Measurements from ENCODE around the gene GPATCH1. TPM values are rescaled to one million over a fixed set of nuclear protein-coding genes. Genes with fewer than 3 reads are reported as not detected.

GPATCH1 gene
- total and polyA plus RNA-seq, 2 of the 4 experiments (the other 2 are of a cell fraction) = 5.1 to 7.5 TPM

DNA sequence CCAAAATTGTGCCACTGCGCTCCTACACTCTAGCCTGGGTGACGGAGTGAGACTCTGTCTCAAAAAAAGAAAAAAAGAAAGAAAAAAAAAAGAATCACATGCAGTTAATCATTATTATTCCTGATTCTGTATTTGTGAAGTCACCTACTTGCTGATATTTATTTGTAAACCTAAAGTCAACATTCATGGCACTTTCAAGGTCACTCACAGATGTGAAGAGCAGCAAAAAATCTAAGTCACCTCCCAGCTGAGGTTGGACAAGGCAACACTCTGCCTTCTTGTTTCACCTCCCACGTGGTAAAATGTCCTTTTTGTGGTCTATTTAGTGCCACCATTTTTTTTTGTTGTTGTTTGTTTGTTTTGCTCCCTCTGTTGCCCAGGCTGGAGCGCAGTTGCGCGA lies 77.4 kb downstream of the GPATCH1 start:
- Histone ChIP-seq H3K14ac (replicated peaks; ENCODE audit: low read depth, low read length) (no peak overlapping the region), H3K9ac (ENCODE audit: low read depth, low read length) (no peak overlapping the region), H2AK5ac (ENCODE audit: low read depth, low read length) (no peak overlapping the region), H3K4ac (ENCODE audit: low read depth, low read length) (no peak overlapping the region), H3K9me3 (ENCODE audit: control insufficient read depth, insufficient read depth, low read length) (no peaks in the 10 kb centered on the region), H2AK9ac (replicated peaks; ENCODE audit: low read depth, low read length, poor library complexity) (no peak overlapping the region), H3K4me3 (ENCODE audit: insufficient read depth, low read depth, low read length) (no peak overlapping the region), H2BK120ac (ENCODE audit: low read depth, low read length) (no peak overlapping the region), H4K8ac (ENCODE audit: low read depth in 2 of 2, low read length in 2 of 2) (no peak overlapping the region), H3K27ac (ENCODE audit: insufficient read depth, low read length) (no peak overlapping the region), H3K18ac (ENCODE audit: low read depth, low read length) (no peak overlapping the region), H3K4me1 (ENCODE audit: control insufficient read depth, insufficient read depth, low read length) (peaks cover 3% of the 10 kb centered on the region), H2AFZ (replicated peaks; ENCODE audit: low read length, poor library complexity) (no peak overlapping the region), H3K23ac (ENCODE audit: low read depth, low read length) (no peak overlapping the region), H3K56ac (ENCODE audit: extremely low read depth, insufficient read depth, low read length) (no peak overlapping the region), H3K4me2 (ENCODE audit: low read depth, low read length) (no peak overlapping the region), H2BK15ac (ENCODE audit: low read depth, low read length) (no peak overlapping the region), H3K27me3 (ENCODE audit: control insufficient read depth, insufficient read depth, low read length) (no peaks in the 10 kb centered on the region), H2BK20ac (ENCODE audit: low read depth, low read length) (no peak overlapping the region), H4K5ac (ENCODE audit: low read depth, low read length) (no peak overlapping the region), H3K79me1 (ENCODE audit: low read depth in 1 of 2, low read length in 2 of 2) (no peaks in the 10 kb centered on the region), H4K20me1 (ENCODE audit: insufficient read depth, low read length) (no peaks in the 10 kb centered on the region), H2BK5ac (ENCODE audit: low read depth, low read length, poor library complexity, severe bottlenecking) (no peak overlapping the region), H4K91ac (ENCODE audit: insufficient read depth, low read depth, low read length) (no peak overlapping the region), H3K36me3 (ENCODE audit: control insufficient read depth, insufficient read depth, low read length) (no peaks in the 10 kb centered on the region), H3K9me1 (ENCODE audit: insufficient read depth, low read length) (no peaks in the 10 kb centered on the region)
- WGBS, 2 experiments (ENCODE audit: extremely low coverage in 2 of 2, insufficient read length in 1 of 2) = 43% methylated on average over 1 of the region's 6 CpGs; no CpG with 5 or more reads in 1 of the 2 experiments
- in situ Hi-C loops (cut with MboI; ENCODE audit: low sequenced_read_pairs) (no loop called here), intact Hi-C loops (cut with micrococcal nuclease) (no loop called here), dilution Hi-C loops (cut with HindIII; ENCODE audit: low sequenced_read_pairs, unreplicated experiment) (no loop called here)
- BruUV-seq (replicated peaks) = no TSS peak
- POLR2A ChIA-PET (ENCODE audit: unreplicated experiment) = no interaction called here
- TF ChIP-seq POLR2A (IDR thresholded peaks at IDR 0.05; ENCODE audit: low read depth, low read length) = no peak
- TF ChIP-seq MXI1 (IDR thresholded peaks at IDR 0.05; ENCODE audit: borderline replicate concordance, low read depth, low read length) = no peak
- TF ChIP-seq CEBPB (IDR thresholded peaks at IDR 0.05; ENCODE audit: low read depth, low read length) = no peak
- no peak for TF ChIP-seq RAD21 (IDR thresholded peaks at IDR 0.05; ENCODE audit: low read length)
- ATAC-seq (ENCODE audit: low read depth) (no peak), DNase-seq (no peak)
- CTCF ChIA-PET = interaction anchor here (0.6 to 1.2 kb wide), 3 partner anchors 14 to 526 kb away, joined by 3 to 4 read pairs (median 4); no protein-coding TSS in a partner anchor

All from IMR-90 (cell line).